ENCODE results near the gene GCLM.
"Not testable (repeated sequence)": the region's sequence is repeated elsewhere in the genome, so short reads cannot be mapped to it uniquely, and the experiment has no call there.

The GCLM gene

GRCh38 chr1:93882269-93882668 lies 27.0 kb downstream of the GCLM start:
- DNase-seq = no peak

GRCh38 chr1:93880731-93881130 lies 28.5 kb downstream of the GCLM start:
- no peak for DNase-seq

GRCh38 chr1:93878889-93879586 lies 30.2 kb downstream of the GCLM start, which contains the start of gene DNTTIP2:
DNTTIP2 (minus strand) TSS chr1:93879206; CDS start chr1:93879148, 58 bp downstream.
- DNase-seq = peak; percentile 95

- DNase-seq = no peak
These were observed 30.7 kb downstream of the GCLM start for GRCh38 chr1:93878501-93878888.

GRCh38 chr1:93877529-93877928 lies 31.7 kb downstream of the GCLM start:
- no peak for DNase-seq

GRCh38 chr1:93876244-93876643 lies 33.0 kb downstream of the GCLM start:
- DNase-seq = no peak

- no peak for DNase-seq
These were observed 35.1 kb downstream of the GCLM start for GRCh38 chr1:93874025-93874651.

GRCh38 chr1:93871366-93871765 lies 37.9 kb downstream of the GCLM start:
- no peak for DNase-seq

GRCh38 chr1:93869653-93870052 lies 39.6 kb downstream of the GCLM start:
- DNase-seq = no peak

- not testable (repeated sequence) for DNase-seq
These were observed 40.7 kb downstream of the GCLM start for GRCh38 chr1:93868492-93868891.

GRCh38 chr1:93865253-93865652 lies 44.0 kb downstream of the GCLM start:
- no peak for DNase-seq

GRCh38 chr1:93864175-93864574 lies 45.1 kb downstream of the GCLM start:
- DNase-seq = no peak

- not testable (repeated sequence) for DNase-seq
These were observed 51.6 kb downstream of the GCLM start for GRCh38 chr1:93857653-93858052.

GRCh38 chr1:93855983-93856382 lies 53.2 kb downstream of the GCLM start:
- not testable (repeated sequence) for DNase-seq

GRCh38 chr1:93853940-93854339 lies 55.3 kb downstream of the GCLM start:
- DNase-seq = no peak

- DNase-seq = no peak
These were observed 57.4 kb downstream of the GCLM start for GRCh38 chr1:93851878-93852277.

GRCh38 chr1:93851327-93851712 lies 57.9 kb downstream of the GCLM start:
- no peak for DNase-seq

- peak; percentile 47 for DNase-seq
These were observed 58.4 kb downstream of the GCLM start for GRCh38 chr1:93850687-93851326.

- DNase-seq = no peak
These were observed 60.8 kb downstream of the GCLM start for GRCh38 chr1:93848350-93848883.

GRCh38 chr1:93847811-93848288 lies 61.4 kb downstream of the GCLM start:
- DNase-seq = peak; percentile 64

- DNase-seq = peak; percentile 90
These were observed 62.0 kb downstream of the GCLM start for GRCh38 chr1:93846992-93847810.

- DNase-seq = peak; percentile 88
These were observed 62.8 kb downstream of the GCLM start for GRCh38 chr1:93846206-93846991.

All from NCI-H1105 (cell line).